ENCODE data around the gene SLX1A.

DNA sequence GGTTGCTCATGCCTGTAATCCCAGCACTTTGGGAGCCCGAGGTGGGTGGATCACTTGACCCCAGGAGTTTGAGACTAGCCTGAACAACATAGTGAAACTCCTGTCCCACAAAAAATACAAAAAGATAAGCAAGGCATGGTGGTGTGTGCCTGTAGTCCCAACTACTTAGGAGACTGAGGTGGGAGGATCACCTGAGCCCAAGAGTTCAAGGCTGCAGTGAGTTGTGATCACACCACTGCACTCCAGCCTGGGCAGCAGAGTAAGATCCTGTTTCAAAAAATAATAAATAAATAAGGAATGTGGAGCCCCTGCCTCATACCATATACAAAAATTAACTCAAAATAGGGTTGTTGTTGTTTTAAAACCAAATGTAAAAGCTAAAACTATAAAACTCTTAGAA lies 36.5 kb upstream of the SLX1A start:
- TF ChIP-seq, protein P1, sequence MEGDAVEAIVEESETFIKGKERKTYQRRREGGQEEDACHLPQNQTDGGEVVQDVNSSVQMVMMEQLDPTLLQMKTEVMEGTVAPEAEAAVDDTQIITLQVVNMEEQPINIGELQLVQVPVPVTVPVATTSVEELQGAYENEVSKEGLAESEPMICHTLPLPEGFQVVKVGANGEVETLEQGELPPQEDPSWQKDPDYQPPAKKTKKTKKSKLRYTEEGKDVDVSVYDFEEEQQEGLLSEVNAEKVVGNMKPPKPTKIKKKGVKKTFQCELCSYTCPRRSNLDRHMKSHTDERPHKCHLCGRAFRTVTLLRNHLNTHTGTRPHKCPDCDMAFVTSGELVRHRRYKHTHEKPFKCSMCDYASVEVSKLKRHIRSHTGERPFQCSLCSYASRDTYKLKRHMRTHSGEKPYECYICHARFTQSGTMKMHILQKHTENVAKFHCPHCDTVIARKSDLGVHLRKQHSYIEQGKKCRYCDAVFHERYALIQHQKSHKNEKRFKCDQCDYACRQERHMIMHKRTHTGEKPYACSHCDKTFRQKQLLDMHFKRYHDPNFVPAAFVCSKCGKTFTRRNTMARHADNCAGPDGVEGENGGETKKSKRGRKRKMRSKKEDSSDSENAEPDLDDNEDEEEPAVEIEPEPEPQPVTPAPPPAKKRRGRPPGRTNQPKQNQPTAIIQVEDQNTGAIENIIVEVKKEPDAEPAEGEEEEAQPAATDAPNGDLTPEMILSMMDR (IDR thresholded peaks at IDR 0.05; ENCODE audit: low read length) = no peak
- no peak for TF ChIP-seq EZH2phosphoT487 (IDR thresholded peaks at IDR 0.05; ENCODE audit: low read length)
